Occipital lobe (tissue), 3 donors: ENCODE data around the gene LHFPL3. TPM values are rescaled to one million over a fixed set of nuclear protein-coding genes. Genes with fewer than 3 reads are reported as not detected.
"Not testable (repeated sequence)": the region's sequence is repeated elsewhere in the genome, so short reads cannot be mapped to it uniquely, and the experiment has no call there.

ENCODE experiments used
- DNase-seq: peaks from one replicate; lab custom pipeline; 2025; lab: John Stamatoyannopoulos, UW
- small RNA-seq: library from RNA; depleted of rRNA; stranded (forward); fragments of <200 nt; gene quantifications from one replicate; pipeline ENCODE3, GENCODE V24; 2014
- total RNA-seq: library from RNA; depleted of rRNA; stranded (reverse); fragments of >200 nt; gene quantifications from one replicate; pipeline ENCODE4 v1.2.3, GENCODE V29; 2014

Gene LHFPL3
- total RNA-seq, 1 donor from 2014 or later = 26.2 TPM

GRCh38 chr7:104931181-104931781 is 602.9 kb downstream of the LHFPL3 start:
- DNase-seq = no peak

DNA sequence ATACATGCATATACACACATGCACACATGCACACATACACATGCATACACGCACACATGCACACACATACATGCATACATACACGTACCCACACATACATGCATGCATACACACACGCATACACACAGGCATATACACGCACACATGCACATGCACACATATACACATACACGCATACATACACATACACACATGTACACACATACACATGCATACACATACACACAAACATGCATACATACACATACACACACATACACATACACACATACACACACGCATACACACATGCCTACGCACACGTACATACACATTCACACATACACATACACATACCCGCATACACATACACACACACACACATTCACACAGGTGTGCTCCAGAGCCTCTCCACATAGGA is 604.6 kb downstream of the LHFPL3 start:
- DNase-seq = no peak

DNA sequence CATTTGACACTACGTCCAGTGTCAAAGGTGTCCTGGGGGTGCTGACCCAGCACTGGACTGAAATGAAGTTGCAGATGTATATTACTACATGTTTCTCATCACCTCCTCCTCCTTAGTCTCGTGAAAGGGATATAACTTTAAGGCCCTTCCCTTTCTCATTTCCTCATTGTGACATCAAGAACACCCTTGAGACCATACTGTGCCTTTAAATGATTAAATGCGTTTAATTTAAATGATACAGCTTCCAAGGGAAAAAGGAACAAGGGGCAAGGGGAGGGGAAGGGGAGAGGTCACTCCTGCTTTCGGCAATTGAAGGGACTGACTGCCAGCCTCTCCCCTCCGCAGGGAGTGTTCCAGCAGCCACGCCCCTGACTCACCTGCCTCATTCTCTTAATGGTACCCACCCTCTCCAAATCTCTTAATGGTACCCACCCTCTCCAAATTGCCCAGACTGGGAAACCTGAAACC is 605.2 kb downstream of the LHFPL3 start:
- no peak for DNase-seq

DNA sequence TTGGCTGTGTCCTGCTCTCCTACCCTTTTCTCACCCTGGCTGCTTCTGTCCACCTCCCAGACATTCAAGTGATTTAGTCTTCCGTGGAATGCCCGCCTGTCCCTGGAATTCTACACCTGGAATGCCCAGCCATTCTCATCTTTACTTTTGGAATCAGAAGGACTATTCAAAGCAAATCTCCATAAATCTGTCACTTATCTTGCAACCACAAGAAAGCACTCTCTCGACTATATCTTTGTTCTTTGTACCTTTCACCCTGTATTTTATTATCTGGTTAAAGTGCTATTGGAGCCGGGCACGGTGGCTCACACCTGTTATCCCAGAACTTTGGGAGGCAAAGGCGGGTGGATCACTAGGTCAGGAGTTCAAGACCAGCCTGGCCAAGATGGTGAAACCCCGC is 606.3 kb downstream of the LHFPL3 start:
- no peak for DNase-seq

DNA sequence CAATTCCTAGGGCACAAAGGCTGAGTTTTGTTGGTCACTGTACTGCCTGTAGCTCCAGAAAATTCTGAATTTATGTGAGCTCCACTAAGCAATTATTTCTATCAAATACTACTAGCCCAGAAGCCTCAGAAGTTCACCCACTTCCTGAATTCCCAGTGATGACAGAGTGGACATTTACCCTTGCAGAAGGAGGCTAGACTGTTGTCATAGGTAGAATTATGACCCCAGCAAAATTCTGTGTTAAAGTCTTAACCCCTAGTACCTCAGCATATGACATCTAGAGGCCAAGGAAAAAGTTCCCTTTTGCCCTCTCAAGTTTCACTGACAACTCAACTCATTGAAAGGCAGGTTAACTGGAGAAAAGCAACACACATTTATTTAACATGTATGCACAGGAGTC is 606.9 kb downstream of the LHFPL3 start:
- DNase-seq = no peak

- no peak for DNase-seq
Observed at GRCh38 chr7:104936546-104936945, 608.1 kb downstream of the LHFPL3 start.

DNA sequence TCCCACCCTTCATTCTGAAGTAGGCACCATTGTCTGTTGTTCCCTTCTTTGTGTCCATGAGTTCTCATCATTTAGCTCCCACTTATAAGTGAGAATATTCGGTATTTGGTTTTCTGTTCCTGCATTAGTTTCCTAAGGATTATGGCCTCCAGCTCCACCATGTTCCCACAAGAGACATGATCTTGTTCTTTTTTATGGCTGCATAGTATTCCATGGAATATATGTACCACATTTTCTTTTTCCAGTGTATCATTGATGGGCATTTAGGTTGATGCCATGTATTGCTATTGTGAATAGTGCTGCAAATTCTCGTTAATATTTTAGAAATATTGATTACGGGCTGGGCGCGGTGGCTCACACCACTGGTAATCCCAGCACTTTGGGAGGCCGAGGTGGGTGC is 609.1 kb downstream of the LHFPL3 start:
- DNase-seq = not testable (repeated sequence)

DNA sequence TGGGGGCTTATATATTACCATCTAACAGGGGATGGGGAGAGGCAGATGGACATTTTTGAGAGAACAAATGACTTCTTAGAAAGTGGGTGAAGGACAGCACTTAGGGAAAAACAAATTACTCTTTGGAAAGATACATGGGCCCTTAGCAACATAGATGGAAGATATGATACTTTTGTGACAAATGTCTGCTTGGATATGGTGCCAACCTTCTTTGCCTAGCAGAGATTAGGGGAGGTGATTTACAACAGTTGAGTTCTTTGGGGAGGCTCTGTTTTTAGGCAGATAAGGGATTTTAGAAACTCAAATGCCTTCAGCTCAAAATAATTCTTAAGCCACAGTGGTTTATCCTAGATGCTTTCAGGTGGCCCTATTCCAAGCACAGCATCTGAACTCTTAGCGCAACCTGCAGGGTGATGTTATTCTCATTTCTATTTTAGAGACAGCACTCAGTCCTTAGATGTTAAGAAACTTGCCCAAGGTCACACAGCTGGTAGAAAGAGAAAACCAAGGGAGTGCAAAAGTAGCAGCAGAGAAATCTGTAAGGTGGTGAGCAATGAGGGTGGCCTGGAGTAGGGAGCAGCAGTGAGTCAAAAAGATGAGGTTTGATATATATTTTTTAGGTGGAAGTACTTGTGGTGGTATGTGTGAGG is 610.5 kb downstream of the LHFPL3 start:
- no peak for DNase-seq

DNA sequence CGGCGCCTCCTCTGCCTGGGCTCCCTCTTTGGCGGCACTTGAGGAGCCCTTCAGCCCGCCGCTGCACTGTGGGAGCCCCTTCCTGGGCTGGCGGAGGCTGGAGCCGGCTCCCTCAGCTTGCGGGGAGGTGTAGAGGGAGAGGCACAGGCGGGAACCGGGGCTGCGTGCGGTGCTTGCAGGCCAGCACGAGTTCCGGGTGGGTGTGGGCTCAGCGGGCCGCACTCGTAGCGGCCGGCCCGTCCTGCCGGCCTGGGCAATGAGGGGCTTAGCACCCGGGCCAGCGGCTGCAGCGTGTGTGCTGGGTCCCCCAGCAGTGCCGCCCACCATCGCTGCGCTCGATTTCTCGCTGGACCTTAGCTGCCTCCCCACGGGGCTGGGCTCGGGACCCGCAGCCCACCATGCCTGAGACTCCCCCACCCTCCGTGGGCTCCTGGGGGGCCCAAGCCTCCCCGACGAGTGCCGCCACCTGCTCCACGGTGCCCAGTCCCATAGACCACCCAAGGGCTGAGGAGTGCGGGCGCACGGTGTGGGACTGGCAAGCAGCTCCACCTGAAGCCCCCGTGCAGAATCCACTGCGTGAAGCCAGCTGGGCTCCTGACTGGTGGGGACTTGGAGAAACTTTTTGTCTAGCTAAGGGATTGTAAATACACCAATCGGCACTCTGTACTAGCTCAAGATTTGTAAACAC is 611.8 kb downstream of the LHFPL3 start:
- DNase-seq = no peak

GRCh38 chr7:104943502-104944343 is 615.3 kb downstream of the LHFPL3 start:
- DNase-seq = no peak

DNA sequence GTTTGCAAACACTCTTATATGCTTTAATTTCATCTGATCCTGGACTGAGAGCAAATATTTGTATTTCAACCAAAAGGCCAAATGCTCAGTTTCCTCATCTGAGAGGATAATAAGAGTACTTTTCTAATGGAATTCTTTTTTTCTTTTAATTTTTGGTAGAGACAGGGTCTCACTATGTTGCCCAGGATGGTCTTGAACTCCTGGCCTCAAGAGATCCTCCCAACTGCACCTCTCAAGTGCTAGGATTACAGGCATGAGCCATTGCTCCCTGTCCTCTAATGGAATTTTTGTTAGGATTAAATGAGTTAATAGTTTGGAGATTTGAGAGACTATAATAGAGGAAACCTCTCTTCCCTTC is 617.2 kb downstream of the LHFPL3 start:
- no peak for DNase-seq

DNA sequence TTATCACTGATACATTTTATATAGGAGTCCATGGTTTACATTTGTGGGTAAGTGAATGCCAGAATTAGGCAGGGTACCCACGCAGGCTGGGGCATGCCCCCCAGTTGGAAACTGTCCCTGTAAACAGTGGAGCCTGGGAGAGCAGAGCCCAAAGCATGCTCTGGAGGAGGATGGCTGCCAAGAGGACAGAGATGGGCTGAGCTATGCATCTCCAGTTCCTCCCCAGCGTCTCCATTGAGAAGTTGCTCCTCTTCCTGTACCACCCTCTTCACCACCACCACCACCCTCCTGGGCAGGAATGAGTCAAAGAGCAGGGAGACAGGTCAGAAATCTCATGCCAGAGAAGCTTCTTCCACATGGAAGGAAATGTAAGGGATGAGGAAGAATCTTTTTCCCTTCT is 617.9 kb downstream of the LHFPL3 start:
- DNase-seq = no peak

- no peak for DNase-seq
Observed at GRCh38 chr7:104950006-104950405, 621.6 kb downstream of the LHFPL3 start.

- DNase-seq = no peak
Observed at GRCh38 chr7:104950754-104951153, 622.4 kb downstream of the LHFPL3 start.

- DNase-seq = no peak
Observed at GRCh38 chr7:104951546-104951945, 623.1 kb downstream of the LHFPL3 start.

GRCh38 chr7:104955276-104955675 is 626.9 kb downstream of the LHFPL3 start:
- DNase-seq = no peak

Small RNAs within 50 kb of the gene (small RNA-seq; reads per million reads assigned to genes)
- gene RN7SL8P = not detected

Other genes with a start within 250 kb of the LHFPL3 start
- 51.5 TPM for gene ORC5, start 120.6 kb upstream of the LHFPL3 start, total RNA-seq